AG04450 (cell line): ENCODE data around the gene TGM3. TPM values are rescaled to one million over a fixed set of nuclear protein-coding genes. Genes with fewer than 3 reads are reported as not detected.

ENCODE experiments used
- CTCF ChIA-PET: fragments of 300-600, 350-600 bp; formaldehyde crosslinking; extraction: SDS; loops from one replicate; lab custom pipeline; 2022; ENCODE audit warnings: antibody characterized with exemption, inconsistent platforms; lab: Charles Lee
- POLR2A ChIA-PET: fragments of 350-600 bp; formaldehyde crosslinking; extraction: SDS; loops from one replicate; lab custom pipeline; 2021; ENCODE audit warnings: antibody characterized with exemption, inconsistent platforms; lab: Yijun Ruan, JAX
- DNase-seq: peaks from one replicate; pipeline ENCODE4 v3.0.0-alpha.2; 2011; ENCODE audit warnings: low read depth, low spot score
- H3K27ac ChIP-seq: one replicate; pipeline ENCODE4 v1.5.1; 2012; ENCODE audit warnings: low read depth, low read length, control low read depth
- H3K27me3 ChIP-seq: one replicate; pipeline ENCODE4 v1.6.0; 2012; ENCODE audit warnings: low read length; ENCODE audit not compliant: control insufficient read depth, insufficient read depth
- H3K4me3 ChIP-seq: 2 replicates; pipeline ENCODE4 v1.5.1; 2011; ENCODE audit warnings: mild to moderate bottlenecking, low read depth, low read length, control low read depth
- H3K9me3 ChIP-seq: 2 replicates; pipeline ENCODE4 v1.5.1; 2012; ENCODE audit warnings: low read length; ENCODE audit not compliant: control insufficient read depth, insufficient read depth
- polyA plus RNA-seq: library from polyadenylated mRNA; depleted of rRNA; stranded (reverse); fragments of >200 nt; gene quantifications from 2 replicates; pipeline ENCODE4 v1.2.3, GENCODE V29; 2011
- TF ChIP-seq, protein P1 (sequence below): IDR thresholded peaks from 2 replicates; pipeline ENCODE4 v1.5.1; 2011; ENCODE audit warnings: low read depth, low read length, control low read depth, inconsistent platforms

The TGM3 gene
- polyA plus RNA-seq, 1 experiment = not detected

DNA sequence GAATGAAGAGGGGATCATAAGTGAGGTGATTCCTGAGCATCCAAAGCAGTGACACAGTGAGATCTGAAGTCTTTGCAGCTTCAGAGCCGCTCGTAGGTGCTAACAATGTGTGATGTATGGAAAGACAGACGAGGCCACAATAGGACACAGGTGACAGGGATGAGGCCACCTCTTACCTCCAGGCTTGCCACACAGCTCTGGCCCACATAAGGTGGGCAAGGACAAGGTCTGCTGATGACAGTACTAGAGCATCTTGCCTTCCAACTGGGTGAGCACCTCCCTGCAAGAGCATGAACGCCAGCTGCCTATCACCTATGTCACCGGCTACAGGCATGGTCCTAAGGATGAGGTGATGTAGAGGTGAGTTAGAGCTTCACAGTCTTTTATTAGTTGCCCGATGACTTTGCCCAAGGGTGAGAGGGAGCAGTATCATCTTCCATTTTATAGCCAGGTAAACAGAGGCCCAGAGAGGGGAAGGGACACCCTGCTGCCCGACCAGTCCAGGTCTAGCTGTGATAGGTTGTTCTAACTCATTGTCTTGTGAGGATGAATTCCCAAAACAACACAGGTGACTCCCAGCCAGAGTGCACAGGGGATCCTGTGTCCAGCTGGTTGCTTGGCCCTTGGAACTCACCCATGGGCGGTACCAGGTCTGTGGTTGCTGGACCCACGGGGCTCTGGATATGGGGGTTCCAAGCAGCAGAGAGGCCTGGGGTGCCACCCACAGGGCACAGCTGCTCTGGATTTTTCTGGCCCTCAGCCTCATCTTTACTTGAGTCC lies 78.7 kb downstream of the TGM3 start:
- DNase-seq = no peak
- POLR2A ChIA-PET = no interaction called here
- Histone ChIP-seq H3K4me3 (no peak overlapping the region), H3K27me3 (peaks cover 5% of the 10 kb centered on the region), H3K27ac (no peak overlapping the region), H3K9me3 (no peaks in the 10 kb centered on the region)
- CTCF ChIA-PET = no interaction called here
- TF ChIP-seq, protein P1, sequence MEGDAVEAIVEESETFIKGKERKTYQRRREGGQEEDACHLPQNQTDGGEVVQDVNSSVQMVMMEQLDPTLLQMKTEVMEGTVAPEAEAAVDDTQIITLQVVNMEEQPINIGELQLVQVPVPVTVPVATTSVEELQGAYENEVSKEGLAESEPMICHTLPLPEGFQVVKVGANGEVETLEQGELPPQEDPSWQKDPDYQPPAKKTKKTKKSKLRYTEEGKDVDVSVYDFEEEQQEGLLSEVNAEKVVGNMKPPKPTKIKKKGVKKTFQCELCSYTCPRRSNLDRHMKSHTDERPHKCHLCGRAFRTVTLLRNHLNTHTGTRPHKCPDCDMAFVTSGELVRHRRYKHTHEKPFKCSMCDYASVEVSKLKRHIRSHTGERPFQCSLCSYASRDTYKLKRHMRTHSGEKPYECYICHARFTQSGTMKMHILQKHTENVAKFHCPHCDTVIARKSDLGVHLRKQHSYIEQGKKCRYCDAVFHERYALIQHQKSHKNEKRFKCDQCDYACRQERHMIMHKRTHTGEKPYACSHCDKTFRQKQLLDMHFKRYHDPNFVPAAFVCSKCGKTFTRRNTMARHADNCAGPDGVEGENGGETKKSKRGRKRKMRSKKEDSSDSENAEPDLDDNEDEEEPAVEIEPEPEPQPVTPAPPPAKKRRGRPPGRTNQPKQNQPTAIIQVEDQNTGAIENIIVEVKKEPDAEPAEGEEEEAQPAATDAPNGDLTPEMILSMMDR = no peak

DNA sequence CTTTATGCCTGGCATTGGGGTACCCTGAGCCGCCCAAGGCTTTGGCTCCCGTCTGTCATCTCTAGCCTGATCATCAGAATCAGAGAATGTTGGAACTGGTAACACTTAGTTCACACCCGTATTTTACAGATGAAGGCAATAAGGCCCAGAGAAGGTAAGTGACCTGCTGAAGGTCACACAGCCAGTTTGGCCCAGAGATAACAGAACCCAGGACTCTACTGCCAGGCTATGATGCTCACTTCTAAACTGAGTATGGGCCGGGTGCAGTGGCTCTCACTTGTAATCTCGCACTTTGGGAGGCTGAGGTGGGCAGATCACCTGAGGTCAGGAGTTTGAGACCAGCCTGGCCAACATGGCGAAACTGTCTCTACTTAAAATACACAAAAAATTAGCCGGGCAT lies 83.1 kb downstream of the TGM3 start:
- no peak for DNase-seq
- Histone ChIP-seq H3K27ac (no peak overlapping the region), H3K27me3 (no peaks in the 10 kb centered on the region), H3K9me3 (no peaks in the 10 kb centered on the region), H3K4me3 (no peak overlapping the region)
- CTCF ChIA-PET = interaction anchor here (0.5 kb wide), 1 partner anchor 1651 kb away, joined by 3 read pairs; no protein-coding TSS in a partner anchor
- POLR2A ChIA-PET = no interaction called here
- TF ChIP-seq, protein P1 = no peak

DNA sequence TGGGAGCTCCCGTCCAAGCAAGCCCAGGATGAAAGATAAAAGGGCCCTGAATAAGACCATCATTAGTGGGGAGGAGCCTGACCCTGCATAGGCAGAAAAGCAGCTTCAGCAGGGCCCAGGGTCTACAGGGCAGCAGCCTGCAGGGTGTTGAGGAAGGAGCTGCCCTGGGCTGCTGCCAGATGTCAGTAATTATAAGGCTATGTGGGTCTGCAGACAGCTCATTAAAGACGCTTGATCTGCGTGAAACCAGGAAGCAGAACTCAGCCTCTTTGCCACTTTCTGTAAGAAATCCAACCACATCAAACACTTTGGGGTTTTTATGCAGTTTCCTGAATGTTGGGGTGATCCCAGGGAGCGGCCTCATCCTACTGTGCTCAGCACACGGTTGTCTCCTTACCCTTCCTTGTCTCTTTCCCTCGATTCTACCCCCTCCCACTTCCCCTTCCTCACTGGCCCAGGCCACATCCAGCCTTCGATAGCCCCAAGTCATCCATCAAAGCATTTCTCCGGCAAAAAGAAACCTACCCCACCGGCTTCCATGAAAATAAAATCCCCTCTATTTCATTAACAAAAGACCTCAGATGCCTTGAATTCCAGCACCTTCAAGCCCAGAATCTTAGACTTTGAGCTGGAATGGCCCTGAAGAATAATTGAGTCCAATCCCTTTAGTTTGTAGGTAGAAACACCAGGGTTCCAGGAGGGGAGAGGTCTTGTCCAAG lies 83.9 kb downstream of the TGM3 start:
- ChIA-PET CTCF (interaction anchor here (0.5 kb wide), 1 partner anchor 1652 kb away, joined by 3 read pairs; no protein-coding TSS in a partner anchor), POLR2A (no interaction called here)
- DNase-seq = no peak

DNA sequence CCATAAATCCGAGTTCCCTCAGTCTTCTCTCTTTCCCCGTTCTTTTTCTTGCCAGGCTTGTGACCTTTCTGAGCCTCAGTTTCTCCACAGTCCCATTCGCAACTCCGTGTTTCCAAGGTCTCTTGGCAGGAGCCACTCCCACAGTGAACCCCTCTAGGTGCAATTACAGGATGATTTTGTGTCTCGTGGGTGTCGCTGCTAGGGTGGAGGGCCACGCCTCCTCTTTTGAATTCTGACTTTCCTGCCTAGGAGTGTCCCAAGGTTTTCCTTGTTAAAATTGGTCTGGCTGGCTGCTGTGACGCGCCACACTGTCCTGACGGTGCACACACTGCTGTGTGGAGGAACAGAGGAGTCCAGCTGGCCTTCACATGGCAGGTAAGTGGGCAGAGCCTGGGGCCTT lies 84.8 kb downstream of the TGM3 start, which contains the start of gene TGM6:
TSS of gene TGM6 (plus strand) at position 301 of the 400 bp plus-strand sequence. CDS start at position 369, 68 bp downstream.
- no peaks in the 10 kb centered on the region for H3K27me3 ChIP-seq
- CTCF ChIA-PET = no interaction called here
- no peak within 1 kb of the TSS for H3K27ac ChIP-seq
- no peak for DNase-seq
- H3K4me3 ChIP-seq = no peak within 1 kb of the TSS
- TF ChIP-seq, protein P1 = no peak
- H3K9me3 ChIP-seq = no peaks in the 10 kb centered on the region
- POLR2A ChIA-PET = no interaction called here

More for the DNA sequence above, 83.9 kb downstream of the TGM3 start:
- Histone ChIP-seq H3K4me3 (no peak overlapping the region), H3K9me3 (no peaks in the 10 kb centered on the region), H3K27ac (no peak overlapping the region), H3K27me3 (no peaks in the 10 kb centered on the region)
- TF ChIP-seq, protein P1 = no peak

DNA sequence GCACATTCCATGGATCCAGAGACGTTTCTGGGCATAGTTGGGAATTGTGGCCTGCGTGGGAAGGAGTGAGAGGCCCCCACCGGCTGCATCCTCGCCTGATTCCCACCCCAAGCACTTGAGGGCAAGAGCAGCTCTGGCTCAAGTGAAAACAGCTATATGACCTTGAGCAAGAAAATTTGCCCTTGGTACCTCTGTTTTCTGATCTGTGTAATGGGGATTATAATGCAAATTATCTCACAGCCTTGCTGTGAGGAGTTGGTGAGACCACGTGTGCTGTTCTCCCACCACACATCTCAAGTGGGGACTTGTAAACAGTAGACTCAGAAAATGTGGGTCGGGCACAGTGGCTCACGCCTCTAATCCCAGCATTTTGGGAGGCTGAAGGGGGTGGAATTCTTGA lies 85.5 kb downstream of the TGM3 start:
- no peaks in the 10 kb centered on the region for H3K9me3 ChIP-seq
- DNase-seq = no peak
- no peaks in the 10 kb centered on the region for H3K27me3 ChIP-seq
- POLR2A ChIA-PET = no interaction called here
- no peak overlapping the region for H3K27ac ChIP-seq
- no peak overlapping the region for H3K4me3 ChIP-seq
- CTCF ChIA-PET = no interaction called here
- TF ChIP-seq, protein P1 = no peak
